HG03565 (cell line): ENCODE data around the gene RABIF.
"Not testable (repeated sequence)": the region's sequence is repeated elsewhere in the genome, so short reads cannot be mapped to it uniquely, and the experiment has no call there.

Experiments used
- ATAC-seq: cut with Tn5 transposase; IDR thresholded peaks from one replicate; pipeline ENCODE4 v1.9.1; 2021; ENCODE audit warnings: mild to moderate bottlenecking, moderate library complexity; ENCODE audit not compliant: unreplicated experiment

The RABIF gene

DNA sequence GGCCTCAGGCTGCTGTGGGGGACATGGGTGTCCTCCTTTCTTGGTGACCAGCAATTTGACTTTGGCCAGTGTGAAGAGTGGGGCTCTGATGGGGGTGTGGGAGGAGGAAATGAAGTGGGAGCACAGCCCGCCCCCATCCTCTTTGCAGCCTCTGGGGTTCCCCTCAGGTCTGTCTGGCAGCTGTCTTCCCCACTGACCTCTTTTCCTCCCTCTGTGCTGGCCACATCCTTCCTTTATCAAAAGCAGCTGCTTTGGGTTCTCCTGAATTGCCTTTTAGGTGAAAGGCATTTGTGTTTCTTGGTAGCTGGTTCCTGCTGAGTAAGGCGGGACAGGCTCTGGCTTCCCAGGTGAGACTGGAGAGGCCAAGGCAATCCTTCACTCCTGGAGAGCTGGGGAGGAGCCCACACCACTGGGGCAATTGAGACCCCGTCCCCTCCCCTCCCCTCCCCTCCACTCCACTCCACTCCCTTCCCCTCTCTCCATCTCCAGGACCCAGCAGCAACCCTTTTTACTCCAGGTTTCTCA lies 53.3 kb downstream of the RABIF start:
- ATAC-seq, result no peak

DNA sequence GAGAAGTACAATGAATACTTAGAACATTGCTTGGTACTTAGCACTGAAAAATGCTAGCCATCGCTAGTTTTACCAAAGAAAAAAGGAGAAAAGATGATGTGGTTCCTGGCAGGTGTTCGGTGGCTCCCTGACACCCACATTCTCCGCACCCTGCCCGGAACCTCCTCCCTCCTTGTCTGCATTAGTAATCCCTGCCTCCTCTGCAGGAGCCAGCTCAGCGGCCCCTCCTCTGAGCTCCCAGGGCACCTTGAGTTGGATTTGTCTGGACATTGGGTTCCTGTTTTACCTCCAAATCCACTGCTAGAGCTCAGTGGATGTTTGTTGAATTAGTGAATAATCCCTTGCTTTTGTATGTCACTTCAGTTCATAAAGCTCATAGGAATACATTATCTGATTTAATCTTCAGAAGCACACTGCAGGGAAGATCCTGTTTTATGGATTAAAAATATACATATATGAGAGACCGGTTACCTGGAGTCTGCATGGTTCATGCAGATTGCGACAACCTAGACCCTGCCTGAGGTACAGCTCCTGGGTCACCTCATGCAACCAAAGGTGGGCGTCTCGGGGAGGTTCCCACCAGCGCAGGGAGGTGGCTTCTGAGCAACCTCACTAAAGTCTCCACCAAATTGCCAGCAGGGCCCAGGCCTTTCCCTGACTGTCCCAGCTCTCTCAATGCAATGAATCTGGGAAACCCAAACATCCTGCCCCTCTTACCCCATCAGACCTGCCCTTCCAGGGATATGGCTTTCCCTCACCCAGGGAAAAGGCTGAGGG lies 54.0 kb downstream of the RABIF start:
- no peak for ATAC-seq

DNA sequence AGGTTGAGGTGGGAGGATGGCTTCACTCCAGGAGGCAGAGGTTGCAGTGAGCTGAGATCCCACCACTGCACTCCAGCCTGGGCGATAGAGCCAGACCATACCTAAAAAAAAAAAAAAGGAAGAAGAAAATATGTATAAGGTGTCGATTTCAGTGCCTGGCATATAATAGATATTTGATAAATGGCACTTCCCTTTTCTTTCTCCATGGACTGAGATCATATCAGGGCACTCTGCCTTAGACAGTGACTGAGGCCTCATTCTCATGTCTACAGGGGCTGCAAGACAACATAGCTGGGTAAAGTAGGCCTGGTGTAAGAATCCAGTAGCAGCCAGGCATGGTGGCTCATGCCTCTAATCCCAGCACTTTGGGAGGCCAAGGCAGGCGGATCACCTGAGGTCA lies 57.0 kb downstream of the RABIF start:
- no peak for ATAC-seq

DNA sequence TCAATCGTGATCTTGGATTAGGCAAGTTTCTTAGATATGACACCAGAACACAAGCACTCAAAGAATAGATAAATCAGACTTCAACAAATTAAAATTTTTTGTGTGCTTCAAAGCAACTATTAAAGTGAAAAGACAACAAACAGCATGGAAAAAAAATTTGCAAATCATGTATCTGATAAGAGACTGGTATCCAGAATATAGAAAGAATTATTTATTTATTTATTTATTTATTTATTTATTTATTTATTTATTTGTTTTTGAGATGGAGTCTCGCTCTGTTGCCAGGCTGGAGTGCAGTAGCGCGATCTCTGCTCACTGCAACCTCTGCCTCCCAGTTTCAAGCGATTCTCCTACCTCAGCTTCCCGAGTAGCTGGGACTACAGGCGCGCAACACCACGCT lies 59.7 kb downstream of the RABIF start:
- ATAC-seq, result not testable (repeated sequence)
